HEK293 (cell line): ENCODE data around the gene SHTN1.
A peak's percentile ranks its signal among the peaks of the same experiment; 100 is the strongest.

Source experiments
- HOXC10 ChIP-seq: sonication (generic); formaldehyde crosslinking; IDR thresholded peaks from 2 replicates; pipeline ENCODE4 v1.8.1; 2023; ENCODE audit warnings: mild to moderate bottlenecking, missing genetic modification reagents
- IKZF3 ChIP-seq: fragments of 450-650 bp; IDR thresholded peaks from 2 replicates; pipeline ENCODE4 v1.5.0; 2018; ENCODE audit warnings: missing biosample characterization, mild to moderate bottlenecking, missing genetic modification characterization, moderate library complexity
- KLF1 ChIP-seq: fragments of 450-650 bp; formaldehyde crosslinking; IDR thresholded peaks from 2 replicates; pipeline ENCODE4 v1.5.1; 2016; ENCODE audit warnings: missing biosample characterization, missing genetic modification characterization
- KLF16 ChIP-seq: fragments of 450-650 bp; formaldehyde crosslinking; IDR thresholded peaks from 2 replicates; pipeline ENCODE4 v1.5.1; 2017; ENCODE audit warnings: missing biosample characterization, missing genetic modification characterization
- KLF17 ChIP-seq: fragments of 450-650 bp; formaldehyde crosslinking; IDR thresholded peaks from 2 replicates; pipeline ENCODE4 v1.5.1; 2016; ENCODE audit warnings: missing biosample characterization, missing genetic modification characterization
- PRDM2 ChIP-seq: fragments of 450-650 bp; formaldehyde crosslinking; IDR thresholded peaks from 2 replicates; pipeline ENCODE4 v1.5.1; 2016; ENCODE audit warnings: missing biosample characterization, missing genetic modification characterization, borderline replicate concordance
- SP2 ChIP-seq: fragments of 450-650 bp; formaldehyde crosslinking; IDR thresholded peaks from 2 replicates; pipeline ENCODE4 v1.5.1; 2016; ENCODE audit warnings: missing biosample characterization, missing genetic modification characterization
- SP7 ChIP-seq: fragments of 450-650 bp; formaldehyde crosslinking; IDR thresholded peaks from 2 replicates; pipeline ENCODE4 v1.5.1; 2016; ENCODE audit warnings: missing biosample characterization, missing genetic modification characterization
- YY2 ChIP-seq: fragments of 450-650 bp; formaldehyde crosslinking; IDR thresholded peaks from 2 replicates; pipeline ENCODE4 v1.5.1; 2016; ENCODE audit warnings: missing biosample characterization, missing genetic modification characterization
- ZBTB44 ChIP-seq: fragments of 450-650 bp; IDR thresholded peaks from 2 replicates; pipeline ENCODE4 v1.5.1; 2018; ENCODE audit warnings: missing biosample characterization, mild to moderate bottlenecking, missing genetic modification characterization
- ZBTB8A ChIP-seq: fragments of 450-650 bp; formaldehyde crosslinking; IDR thresholded peaks from 2 replicates; pipeline ENCODE4 v1.5.1; 2016; ENCODE audit warnings: missing biosample characterization, missing genetic modification characterization
- ZFP37 ChIP-seq: fragments of 450-650 bp; formaldehyde crosslinking; IDR thresholded peaks from 2 replicates; pipeline ENCODE4 v1.5.1; 2016; ENCODE audit warnings: missing biosample characterization, missing genetic modification characterization
- ZNF155 ChIP-seq: fragments of 450-650 bp; formaldehyde crosslinking; IDR thresholded peaks from 2 replicates; pipeline ENCODE4 v1.5.1; 2016; ENCODE audit warnings: missing biosample characterization, missing genetic modification characterization
- ZNF169 ChIP-seq: fragments of 450-650 bp; formaldehyde crosslinking; IDR thresholded peaks from 2 replicates; pipeline ENCODE4 v1.5.1; 2016; ENCODE audit warnings: missing biosample characterization, missing genetic modification characterization
- ZNF221 ChIP-seq: fragments of 450-650 bp; formaldehyde crosslinking; IDR thresholded peaks from 2 replicates; pipeline ENCODE4 v1.5.1; 2017; ENCODE audit warnings: missing biosample characterization, missing genetic modification characterization, borderline replicate concordance
- ZNF223 ChIP-seq: fragments of 450-650 bp; formaldehyde crosslinking; IDR thresholded peaks from 2 replicates; pipeline ENCODE4 v1.5.1; 2016; ENCODE audit warnings: missing biosample characterization, missing genetic modification characterization
- ZNF23 ChIP-seq: fragments of 450-650 bp; formaldehyde crosslinking; IDR thresholded peaks from 2 replicates; pipeline ENCODE4 v1.5.1; 2016; ENCODE audit warnings: missing biosample characterization, missing genetic modification characterization, borderline replicate concordance
- ZNF24 ChIP-seq: fragments of 450-650 bp; formaldehyde crosslinking; IDR thresholded peaks from 2 replicates; pipeline ENCODE4 v1.5.1; 2016; ENCODE audit warnings: missing biosample characterization, missing genetic modification characterization
- ZNF248 ChIP-seq: fragments of 450-650 bp; formaldehyde crosslinking; IDR thresholded peaks from 2 replicates; pipeline ENCODE4 v1.5.1; 2017; ENCODE audit warnings: missing biosample characterization, missing genetic modification characterization
- ZNF366 ChIP-seq: fragments of 450-650 bp; formaldehyde crosslinking; conservative IDR thresholded peaks from 2 replicates; pipeline ENCODE4 v1.5.1; 2016; ENCODE audit warnings: missing biosample characterization, missing genetic modification characterization
- ZNF600 ChIP-seq: fragments of 450-650 bp; formaldehyde crosslinking; IDR thresholded peaks from 2 replicates; pipeline ENCODE4 v1.5.1; 2016; ENCODE audit warnings: missing biosample characterization, missing genetic modification characterization
- ZNF664 ChIP-seq: fragments of 450-650 bp; formaldehyde crosslinking; IDR thresholded peaks from 2 replicates; pipeline ENCODE4 v1.5.1; 2016; ENCODE audit warnings: missing biosample characterization, missing genetic modification characterization
- ZNF747 ChIP-seq: fragments of 450-650 bp; formaldehyde crosslinking; IDR thresholded peaks from 2 replicates; pipeline ENCODE4 v1.5.1; 2016; ENCODE audit warnings: missing biosample characterization, missing genetic modification characterization
- ZNF76 ChIP-seq: fragments of 450-650 bp; formaldehyde crosslinking; IDR thresholded peaks from 2 replicates; pipeline ENCODE4; 2016; ENCODE audit warnings: low read depth, missing biosample characterization, missing genetic modification characterization, borderline replicate concordance
- ZNF768 ChIP-seq: fragments of 450-650 bp; formaldehyde crosslinking; IDR thresholded peaks from 2 replicates; pipeline ENCODE4 v1.5.1; 2018; ENCODE audit warnings: missing biosample characterization, mild to moderate bottlenecking, missing genetic modification characterization
- ZNF785 ChIP-seq: fragments of 450-650 bp; formaldehyde crosslinking; IDR thresholded peaks from 2 replicates; pipeline ENCODE4 v1.5.1; 2016; ENCODE audit warnings: missing biosample characterization, missing genetic modification characterization
- ZNF792 ChIP-seq: fragments of 450-650 bp; formaldehyde crosslinking; IDR thresholded peaks from 2 replicates; pipeline ENCODE4 v1.5.1; 2016; ENCODE audit warnings: missing biosample characterization, missing genetic modification characterization
- TF ChIP-seq, protein P1 (sequence below): fragments of 450-650 bp; formaldehyde crosslinking; conservative IDR thresholded peaks from 2 replicates; pipeline ENCODE4 v1.5.1; 2016; ENCODE audit warnings: low read depth, missing biosample characterization, missing genetic modification characterization

SHTN1 gene

DNA sequence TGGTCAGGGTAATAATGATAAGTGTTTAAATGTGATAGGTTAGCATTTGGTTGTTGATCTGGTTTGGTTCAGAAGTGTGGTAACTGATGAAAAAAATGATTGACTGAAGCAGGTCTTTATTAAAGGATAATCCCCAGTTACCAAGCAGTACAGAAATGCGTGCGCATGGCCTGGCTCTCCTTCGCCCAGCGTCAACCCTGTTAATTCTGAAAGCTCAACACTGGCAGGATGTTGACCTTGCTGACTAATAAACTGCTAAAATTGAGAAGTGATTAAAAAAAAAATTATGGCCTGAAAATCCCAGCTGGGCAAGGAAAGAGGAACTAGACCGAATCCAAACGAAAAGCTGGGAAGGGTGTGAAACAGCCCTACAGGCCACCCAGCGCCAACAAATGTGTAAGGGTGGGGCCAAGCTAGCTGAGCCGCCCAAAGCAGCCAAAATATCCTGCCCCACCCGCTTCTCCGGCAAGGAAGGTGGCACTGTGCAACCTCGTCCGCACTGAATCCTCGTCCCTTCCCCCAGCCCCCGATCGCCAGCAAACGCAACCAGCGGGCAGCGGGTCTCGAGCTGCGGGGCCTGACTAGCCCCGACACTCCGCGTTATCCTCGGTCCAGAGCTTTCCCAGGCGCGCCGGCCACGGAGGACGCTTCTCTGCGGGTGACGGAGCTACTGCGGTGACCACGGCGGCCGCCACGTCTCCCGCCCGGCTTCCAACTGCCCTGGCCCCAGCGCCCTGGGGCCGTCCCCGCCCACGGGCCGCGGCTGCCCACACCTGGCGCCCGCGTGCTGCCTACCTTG, 561 bp downstream of the SHTN1 start (continued):
- no peak for TF ChIP-seq ZNF792
- no peak for TF ChIP-seq ZNF366 (tag by site-specific recombination)
- TF ChIP-seq ZNF24 (tag by site-specific recombination), result no peak
- no peak for TF ChIP-seq ZNF747 (tag by site-specific recombination)
- TF ChIP-seq ZNF664 (tag by site-specific recombination), result no peak
- TF ChIP-seq ZNF768 (tag by site-specific recombination), result 0 out of 2 replicates have a peak, but pooled peaks have one; percentile 7
- peak; percentile 6 for TF ChIP-seq SP2
- no peak for TF ChIP-seq ZNF169 (tag by site-specific recombination)
- TF ChIP-seq HOXC10, result 0 out of 2 replicates have a peak, but pooled peaks have one; percentile 46
- TF ChIP-seq YY2 (tag by site-specific recombination), result 0 out of 2 replicates have a peak, but pooled peaks have one; percentile 27
- peak; percentile 16; the same call in 1 of the 2 replicates for TF ChIP-seq ZNF76 (tag by site-specific recombination)
- 0 out of 2 replicates have a peak, but pooled peaks have one; percentile 34 for TF ChIP-seq ZBTB44 (tag by site-specific recombination)
- no peak for TF ChIP-seq ZNF785 (tag by site-specific recombination)
- 0 out of 2 replicates have a peak, but pooled peaks have one; percentile 33 for TF ChIP-seq ZNF223 (tag by site-specific recombination)
- no peak for TF ChIP-seq ZNF248 (tag by site-specific recombination)
- TF ChIP-seq ZNF221 (tag by site-specific recombination), result no peak
- no peak for TF ChIP-seq ZNF23
- no peak for TF ChIP-seq IKZF3 (tag by site-specific recombination)
- peak; percentile 7; the same call in 1 of the 2 replicates for TF ChIP-seq ZNF600 (tag by site-specific recombination)
- TF ChIP-seq PRDM2 (tag by site-specific recombination), result no peak
- 0 out of 2 replicates have a peak, but pooled peaks have one; percentile 25 for TF ChIP-seq KLF16 (tag by site-specific recombination)
- peak; percentile 72; the same call in 1 of the 2 replicates for TF ChIP-seq ZFP37 (tag by site-specific recombination)
- TF ChIP-seq, protein P1, sequence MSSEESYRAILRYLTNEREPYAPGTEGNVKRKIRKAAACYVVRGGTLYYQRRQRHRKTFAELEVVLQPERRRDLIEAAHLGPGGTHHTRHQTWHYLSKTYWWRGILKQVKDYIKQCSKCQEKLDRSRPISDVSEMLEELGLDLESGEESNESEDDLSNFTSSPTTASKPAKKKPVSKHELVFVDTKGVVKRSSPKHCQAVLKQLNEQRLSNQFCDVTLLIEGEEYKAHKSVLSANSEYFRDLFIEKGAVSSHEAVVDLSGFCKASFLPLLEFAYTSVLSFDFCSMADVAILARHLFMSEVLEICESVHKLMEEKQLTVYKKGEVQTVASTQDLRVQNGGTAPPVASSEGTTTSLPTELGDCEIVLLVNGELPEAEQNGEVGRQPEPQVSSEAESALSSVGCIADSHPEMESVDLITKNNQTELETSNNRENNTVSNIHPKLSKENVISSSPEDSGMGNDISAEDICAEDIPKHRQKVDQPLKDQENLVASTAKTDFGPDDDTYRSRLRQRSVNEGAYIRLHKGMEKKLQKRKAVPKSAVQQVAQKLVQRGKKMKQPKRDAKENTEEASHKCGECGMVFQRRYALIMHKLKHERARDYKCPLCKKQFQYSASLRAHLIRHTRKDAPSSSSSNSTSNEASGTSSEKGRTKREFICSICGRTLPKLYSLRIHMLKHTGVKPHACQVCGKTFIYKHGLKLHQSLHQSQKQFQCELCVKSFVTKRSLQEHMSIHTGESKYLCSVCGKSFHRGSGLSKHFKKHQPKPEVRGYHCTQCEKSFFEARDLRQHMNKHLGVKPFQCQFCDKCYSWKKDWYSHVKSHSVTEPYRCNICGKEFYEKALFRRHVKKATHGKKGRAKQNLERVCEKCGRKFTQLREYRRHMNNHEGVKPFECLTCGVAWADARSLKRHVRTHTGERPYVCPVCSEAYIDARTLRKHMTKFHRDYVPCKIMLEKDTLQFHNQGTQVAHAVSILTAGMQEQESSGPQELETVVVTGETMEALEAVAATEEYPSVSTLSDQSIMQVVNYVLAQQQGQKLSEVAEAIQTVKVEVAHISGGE (tag by site-specific recombination), result peak; percentile 92
- no peak for TF ChIP-seq ZNF155 (tag by site-specific recombination)
- TF ChIP-seq KLF17, result peak; percentile 56
- peak; percentile 73 for TF ChIP-seq KLF1
- TF ChIP-seq SP7 (tag by site-specific recombination), result peak; percentile 33
- peak; percentile 57 for TF ChIP-seq ZBTB8A (tag by site-specific recombination)
